GM23338 (cell line): ENCODE results near the gene AIP. TPM values are rescaled to one million over a fixed set of nuclear protein-coding genes. Genes with fewer than 3 reads are reported as not detected.

ENCODE experiments used
- ATAC-seq: fragments of 200-7000 bp; cut with Tn5 transposase; 3 replicates; pipeline ENCODE4 v1.9.1; 2020
- DNase-seq: peaks from one replicate; pipeline ENCODE4 v3.0.0-alpha.2; 2015; ENCODE audit warnings: low spot score
- H2AFZ ChIP-seq: fragments of 200-600 bp; sonication (generic); 2 replicates; pipeline ENCODE4 v1.8.0; 2016; ENCODE audit warnings: antibody characterized with exemption, mild to moderate bottlenecking, moderate library complexity
- H3F3A ChIP-seq: fragments of 200-600 bp; sonication (generic); replicated peaks from 2 replicates; pipeline ENCODE4 v1.8.0; 2017; ENCODE audit warnings: antibody characterized with exemption, mixed run types, low read depth
- H3K27ac ChIP-seq: fragments of 200-600 bp; sonication (generic); 2 replicates; pipeline ENCODE4 v1.6.1; 2016; ENCODE audit warnings: low read depth
- H3K27me3 ChIP-seq: fragments of 200-600 bp; sonication (generic); 2 replicates; pipeline ENCODE4 v1.8.0; 2016; ENCODE audit warnings: mild to moderate bottlenecking, mixed run types, moderate library complexity; ENCODE audit not compliant: insufficient read depth
- H3K36me3 ChIP-seq: fragments of 200-600 bp; sonication (generic); 2 replicates; pipeline ENCODE4 v1.8.0; 2016; ENCODE audit warnings: mild to moderate bottlenecking; ENCODE audit not compliant: insufficient read depth
- H3K4me1 ChIP-seq: fragments of 200-600 bp; sonication (generic); 2 replicates; pipeline ENCODE4 v1.8.0; 2016; ENCODE audit warnings: mild to moderate bottlenecking, moderate library complexity; ENCODE audit not compliant: insufficient read depth
- H3K4me2 ChIP-seq: fragments of 200-600 bp; sonication (generic); 2 replicates; pipeline ENCODE4 v1.7.1; 2017; ENCODE audit warnings: mixed run types
- H3K4me3 ChIP-seq: fragments of 200-600 bp; sonication (generic); 2 replicates; pipeline ENCODE4 v1.6.1; 2016; ENCODE audit warnings: mixed run types
- H3K79me2 ChIP-seq: fragments of 200-600 bp; sonication (generic); replicated peaks from 2 replicates; pipeline ENCODE4 v1.8.0; 2017; ENCODE audit warnings: mild to moderate bottlenecking; ENCODE audit not compliant: insufficient read depth
- H3K9me2 ChIP-seq: fragments of 200-600 bp; sonication (generic); 2 replicates; pipeline ENCODE4 v1.8.0; 2017; ENCODE audit not compliant: insufficient read depth
- H4K20me1 ChIP-seq: fragments of 200-600 bp; sonication (generic); replicated peaks from 2 replicates; pipeline ENCODE4 v1.8.0; 2017; ENCODE audit warnings: mild to moderate bottlenecking; ENCODE audit not compliant: insufficient read depth
- H3K27ac Mint-ChIP-seq: 2 replicates; pipeline ENCODE4 v1.8.0; 2020; ENCODE audit warnings: inconsistent platforms, mild to moderate bottlenecking, moderate library complexity, mixed read lengths
- H3K27me3 Mint-ChIP-seq: 3 replicates; pipeline ENCODE4 v1.8.0; 2022; ENCODE audit warnings: low read depth, mild to moderate bottlenecking, moderate library complexity, mixed read lengths, inconsistent platforms; ENCODE audit not compliant: insufficient read depth, poor library complexity
- H3K36me3 Mint-ChIP-seq: 3 replicates; pipeline ENCODE4 v1.8.0; 2021; ENCODE audit warnings: low read depth, mild to moderate bottlenecking, inconsistent platforms, moderate library complexity, mixed read lengths
- H3K4me1 Mint-ChIP-seq: 3 replicates; pipeline ENCODE4 v1.8.0; 2020; ENCODE audit warnings: mild to moderate bottlenecking, inconsistent platforms, mixed read lengths
- H3K4me3 Mint-ChIP-seq: 3 replicates; pipeline ENCODE4 v1.8.0; 2021; ENCODE audit warnings: moderate library complexity, mild to moderate bottlenecking, inconsistent platforms, mixed read lengths
- H3K9me3 Mint-ChIP-seq: 3 replicates; pipeline ENCODE4 v1.8.0; 2020; ENCODE audit warnings: moderate library complexity, mild to moderate bottlenecking, inconsistent platforms, mixed read lengths
- CTCF ChIP-seq, 2 experiments: fragments of 200-600 bp in 1 of 2; sonication (generic) in 1 of 2; conservative IDR thresholded peaks; 2 replicates each; pipeline versions ENCODE4 v1.5.1 to v1.6.1; 2016 to 2017; ENCODE audit warnings: antibody characterized with exemption in 2 of 2, low read depth in 2 of 2, mild to moderate bottlenecking in 2 of 2, moderate library complexity in 1 of 2
- ETS1 ChIP-seq: IDR thresholded peaks from 2 replicates; pipeline ENCODE4 v1.6.1; 2016; ENCODE audit warnings: antibody characterized with exemption
- EZH2 ChIP-seq: fragments of 200-600 bp; sonication (generic); IDR thresholded peaks from one replicate; pipeline ENCODE4 v1.8.0; 2017; ENCODE audit warnings: antibody characterized with exemption, mild to moderate bottlenecking, low read depth; ENCODE audit not compliant: unreplicated experiment
- JUNB ChIP-seq: IDR thresholded peaks from one replicate; pipeline ENCODE4 v1.6.1; 2016; ENCODE audit warnings: antibody characterized with exemption; ENCODE audit not compliant: unreplicated experiment
- NANOG ChIP-seq: IDR thresholded peaks from 2 replicates; pipeline ENCODE4 v1.6.1; 2016; ENCODE audit warnings: antibody characterized with exemption, borderline replicate concordance
- POLR2AphosphoS5 ChIP-seq: IDR thresholded peaks from 2 replicates; pipeline ENCODE4 v1.6.1; 2016; ENCODE audit warnings: antibody characterized with exemption, low read depth
- REST ChIP-seq: IDR thresholded peaks from one replicate; pipeline ENCODE4 v1.6.1; 2018; ENCODE audit warnings: antibody characterized with exemption; ENCODE audit not compliant: unreplicated experiment
- STAT1 ChIP-seq: IDR thresholded peaks from one replicate; pipeline ENCODE4 v1.6.1; 2016; ENCODE audit warnings: antibody characterized with exemption; ENCODE audit not compliant: unreplicated experiment
- ZNF114 ChIP-seq: fragments of 250-450 bp; sonication (Bioruptor Pico); IDR thresholded peaks from 2 replicates; pipeline ENCODE4 v1.5.0; 2020; ENCODE audit warnings: mild to moderate bottlenecking, moderate library complexity
- ZNF331 ChIP-seq: fragments of 250-450 bp; sonication (Bioruptor Pico); IDR thresholded peaks from 2 replicates; pipeline ENCODE4 v1.5.0; 2020; ENCODE audit warnings: low read depth, mild to moderate bottlenecking, moderate library complexity
- polyA plus RNA-seq: library from polyadenylated mRNA; unstranded; fragments of >200 nt; fragmentation: Nextera tagmentation; extraction: Ambion mirVana; gene quantifications from 2 replicates; pipeline ENCODE4 v1.2.1, GENCODE V29; 2016
- total RNA-seq: library from RNA; depleted of rRNA; stranded (reverse); fragments of >200 nt; shearing (Covaris generic); gene quantifications from 2 replicates; pipeline ENCODE4 v1.2.3, GENCODE V29; 2014

The AIP gene
- total and polyA plus RNA-seq, 2 experiments from 2014 or later = 29.1 to 32.1 TPM

GRCh38 chr11:67538823-67539505 lies 56.1 kb downstream of the AIP start:
- peaks cover 5% of the 10 kb centered on the region for H3K4me1 Mint-ChIP-seq
- Histone ChIP-seq H3K4me2 (no peak overlapping the region), H3F3A (no peaks in the 10 kb centered on the region), H3K27me3 (no peaks in the 10 kb centered on the region), H3K79me2 (no peaks in the 10 kb centered on the region), H3K36me3 (peaks cover 7% of the 10 kb centered on the region), H3K27ac (no peak overlapping the region), H3K4me1 (0 out of 2 replicates have a peak, but pooled peaks cover 5% of the 10 kb centered on the region), H3K4me3 (no peak overlapping the region), H4K20me1 (no peaks in the 10 kb centered on the region), H2AFZ (no peak overlapping the region), H3K9me2 (no peaks in the 10 kb centered on the region; the same call in 1 of the 2 replicates)
- H3K4me3 Mint-ChIP-seq = no peak overlapping the region
- H3K36me3 Mint-ChIP-seq = peaks cover 2% of the 10 kb centered on the region; the same call in 2 of the 3 replicates
- peaks cover 24% of the 10 kb centered on the region for H3K9me3 Mint-ChIP-seq
- TF ChIP-seq NANOG = no peak
- no peaks in the 10 kb centered on the region for H3K27me3 Mint-ChIP-seq
- ATAC-seq (no peak), DNase-seq (no peak)
- no peak overlapping the region for H3K27ac Mint-ChIP-seq

- ATAC-seq (no peak), DNase-seq (no peak)
- H3K4me3 ChIP-seq = no peak overlapping the region
- H4K20me1 ChIP-seq = no peaks in the 10 kb centered on the region
- H3F3A ChIP-seq = no peaks in the 10 kb centered on the region
- no peak overlapping the region for H3K27ac ChIP-seq
- H2AFZ ChIP-seq = no peak overlapping the region
- H3K4me1 Mint-ChIP-seq = peaks cover 5% of the 10 kb centered on the region
- H3K9me3 Mint-ChIP-seq = peaks cover 18% of the 10 kb centered on the region
- no peak overlapping the region for H3K4me3 Mint-ChIP-seq
- H3K36me3 Mint-ChIP-seq = no peaks in the 10 kb centered on the region
- no peak overlapping the region for H3K27ac Mint-ChIP-seq
- no peak overlapping the region for H3K4me2 ChIP-seq
- peaks cover 2% of the 10 kb centered on the region for H3K36me3 ChIP-seq
- 0 out of 2 replicates have a peak, but pooled peaks cover 5% of the 10 kb centered on the region for H3K4me1 ChIP-seq
- no peaks in the 10 kb centered on the region for H3K27me3 Mint-ChIP-seq
- H3K27me3 ChIP-seq = no peaks in the 10 kb centered on the region
- no peaks in the 10 kb centered on the region for H3K79me2 ChIP-seq
- H3K9me2 ChIP-seq = no peaks in the 10 kb centered on the region; the same call in 1 of the 2 replicates
- TF ChIP-seq ZNF331 (no peak), ZNF114 (CRISPR knock-in tag) (no peak), EZH2 (no peak), POLR2AphosphoS5 (no peak), ETS1 (no peak), NANOG (no peak), CTCF (conservative IDR thresholded peaks at IDR 0.05; ENCODE audit: low read depth in 2 of 2) (no peak), STAT1 (no peak), REST (no peak), JUNB (no peak)
These were observed 56.7 kb downstream of the AIP start for GRCh38 chr11:67539550-67539949.
